HCT116 (cell line): ENCODE data around the gene EPB41L5. TPM values are rescaled to one million over a fixed set of nuclear protein-coding genes. Genes with fewer than 3 reads are reported as not detected.

Source experiments
- ATAC-seq: fragments of 200-7000 bp; cut with Tn5 transposase; 2 replicates; pipeline ENCODE4 v1.9.1; 2020; ENCODE audit warnings: mild to moderate bottlenecking, moderate library complexity
- BruUV-seq: library from RNA; stranded (reverse); fragments of 400-500 nt; replicated peaks from 2 replicates; lab custom pipeline; 2021; lab: Mats Ljungman, UMichigan
- CTCF ChIA-PET: fragments of 300-600 bp; sonication (Branson Sonifier 250); formaldehyde crosslinking; loops from one replicate; lab custom pipeline; 2021; ENCODE audit warnings: antibody characterized with exemption; lab: Charles Lee
- POLR2A ChIA-PET: fragments of 300-600, 350-600 bp; sonication (Branson Sonifier 250); formaldehyde crosslinking; loops from one replicate; lab custom pipeline; 2021; ENCODE audit warnings: antibody characterized with exemption; lab: Charles Lee
- RAD21 ChIA-PET, 2 experiments: fragments of 300-600 bp; sonication (Branson Sonifier 250); formaldehyde crosslinking; loops; one replicate each; lab custom pipeline; 2023; ENCODE audit warnings: low total read pairs in 2 of 2; ENCODE audit not compliant: uncharacterized antibody in 2 of 2, unreplicated experiment in 2 of 2, low non-redundant PET in 1 of 2; lab: Charles Lee
- DNase-seq: peaks from one replicate; pipeline ENCODE4 v3.0.0-alpha.2; 2010; ENCODE audit warnings: low read depth, low spot score
- H2AFZ ChIP-seq: fragments of 200-600 bp; shearing (Covaris generic), sonication (generic); 2 replicates; pipeline ENCODE4 v1.6.1; 2017; ENCODE audit warnings: low read depth, mixed run types, mixed read lengths, antibody characterized with exemption, low read length; ENCODE audit not compliant: poor library complexity, severe bottlenecking
- H3K27ac ChIP-seq: 2 replicates; pipeline ENCODE4 v1.5.1; 2012; ENCODE audit warnings: low read depth, low read length
- H3K27me3 ChIP-seq: fragments of 200-600 bp; sonication (generic); 2 replicates; pipeline ENCODE4 v1.6.1; 2016; ENCODE audit warnings: mixed run types, low read length, mixed read lengths; ENCODE audit not compliant: insufficient read depth
- H3K36me3 ChIP-seq, 2 experiments: fragments of 200-500 bp in 1 of 2; fragments of 200-600 bp in 1 of 2; sonication (Bioruptor generic) in 1 of 2; sonication (generic) in 1 of 2; 2 replicates each; pipeline versions ENCODE4 v1.5.1 to v1.6.1; 2014 to 2016; ENCODE audit warnings: low read length in 2 of 2, inconsistent platforms in 1 of 2, mixed read lengths in 1 of 2, mixed run types in 1 of 2; ENCODE audit not compliant: insufficient read depth in 2 of 2, control insufficient read depth in 1 of 2
- H3K4me1 ChIP-seq, 2 experiments: fragments of 200-600 bp in 1 of 2; sonication (generic) in 1 of 2; 2 replicates each; pipeline versions ENCODE4 v1.5.1 to v1.6.1; 2012 to 2017; ENCODE audit warnings: low read length in 2 of 2, inconsistent platforms in 1 of 2, mild to moderate bottlenecking in 1 of 2, mixed read lengths in 1 of 2, mixed run types in 1 of 2, moderate library complexity in 1 of 2; ENCODE audit not compliant: insufficient read depth in 2 of 2, control insufficient read depth in 1 of 2
- H3K4me2 ChIP-seq: fragments of 200-600 bp; sonication (generic); 2 replicates; pipeline ENCODE4 v1.6.1; 2017; ENCODE audit warnings: mixed run types, low read length, mixed read lengths
- H3K4me3 ChIP-seq, 2 experiments: fragments of 200-600 bp in 1 of 2; sonication (generic) in 1 of 2; replicated peaks in 1 of 2; 2 replicates each; pipeline ENCODE4 v1.5.1; 2011 to 2016; ENCODE audit warnings: low read length in 2 of 2, control low read depth in 1 of 2, low read depth in 1 of 2, mild to moderate bottlenecking in 1 of 2, mixed read lengths in 1 of 2, mixed run types in 1 of 2
- H3K79me2 ChIP-seq: fragments of 200-600 bp; sonication (generic); 2 replicates; pipeline ENCODE4 v1.6.1; 2017; ENCODE audit warnings: mild to moderate bottlenecking, mixed run types, low read length, moderate library complexity, mixed read lengths; ENCODE audit not compliant: insufficient read depth
- H3K9ac ChIP-seq: fragments of 200-600 bp; sonication (generic); 2 replicates; pipeline ENCODE4 v1.6.1; 2016; ENCODE audit warnings: low read length, mixed read lengths
- H3K9me2 ChIP-seq: fragments of 200-600 bp; sonication (generic), shearing (Covaris generic); 2 replicates; pipeline ENCODE4 v1.6.1; 2017; ENCODE audit warnings: mixed run types, mild to moderate bottlenecking, moderate library complexity; ENCODE audit not compliant: insufficient read depth
- H3K9me3 ChIP-seq, 2 experiments: fragments of 200-500 bp in 1 of 2; fragments of 200-600 bp in 1 of 2; sonication (Bioruptor generic) in 1 of 2; sonication (generic) in 1 of 2; 2 replicates each; pipeline ENCODE4 v1.6.1; 2014 to 2017; ENCODE audit warnings: low read length in 2 of 2, mixed read lengths in 2 of 2, inconsistent platforms in 1 of 2, low read depth in 1 of 2, mild to moderate bottlenecking in 1 of 2, mixed run types in 1 of 2, moderate library complexity in 1 of 2; ENCODE audit not compliant: control insufficient read depth in 1 of 2, insufficient read depth in 1 of 2
- H4K20me1 ChIP-seq: fragments of 200-600 bp; sonication (generic), shearing (Covaris generic); 2 replicates; pipeline ENCODE4 v1.6.1; 2017; ENCODE audit warnings: mixed run types, mild to moderate bottlenecking, moderate library complexity; ENCODE audit not compliant: insufficient read depth
- CTCF ChIP-seq, 3 experiments: fragments of 200-600 bp in 1 of 3; sonication (generic) in 1 of 3; IDR thresholded peaks in 2 of 3; conservative IDR thresholded peaks in 1 of 3; 2 replicates each; pipeline ENCODE4 v1.5.1; 2012 to 2017; ENCODE audit warnings: low read depth in 2 of 3, low read length in 2 of 3, antibody characterized with exemption in 1 of 3, borderline replicate concordance in 1 of 3, control low read depth in 1 of 3, mild to moderate bottlenecking in 1 of 3, mixed read lengths in 1 of 3, mixed run types in 1 of 3, moderate library complexity in 1 of 3; ENCODE audit not compliant: insufficient read depth in 1 of 3
- EGR1 ChIP-seq: IDR thresholded peaks from 2 replicates; pipeline ENCODE4 v1.6.1; 2012; ENCODE audit warnings: low read depth
- EZH2phosphoT487 ChIP-seq: fragments of 200-600 bp; IDR thresholded peaks from 2 replicates; pipeline ENCODE4 v1.6.1; 2018; ENCODE audit warnings: antibody characterized with exemption, borderline replicate concordance
- FOSL1 ChIP-seq: IDR thresholded peaks from 2 replicates; pipeline ENCODE4 v1.6.1; 2012; ENCODE audit warnings: low read depth
- POLR2AphosphoS5 ChIP-seq: IDR thresholded peaks from 2 replicates; pipeline ENCODE4 v1.6.1; 2011; ENCODE audit warnings: mild to moderate bottlenecking, low read depth, low read length, moderate library complexity
- SIN3A ChIP-seq: IDR thresholded peaks from 2 replicates; pipeline ENCODE4 v1.6.1; 2012; ENCODE audit warnings: low read depth
- SP1 ChIP-seq: IDR thresholded peaks from 2 replicates; pipeline ENCODE4 v1.6.1; 2012; ENCODE audit warnings: low read depth
- SRF ChIP-seq: IDR thresholded peaks from 2 replicates; pipeline ENCODE4 v1.6.1; 2012; ENCODE audit warnings: low read depth
- TCF7L2 ChIP-seq: IDR thresholded peaks from 2 replicates; pipeline ENCODE4 v1.7.0; 2011; ENCODE audit warnings: borderline replicate concordance, inconsistent platforms; ENCODE audit not compliant: insufficient read depth, insufficient read length; ENCODE audit errors: extremely low read depth
- YY1 ChIP-seq: IDR thresholded peaks from 2 replicates; pipeline ENCODE4 v1.6.1; 2011; ENCODE audit warnings: low read length, low read depth, moderate library complexity, mild to moderate bottlenecking; ENCODE audit not compliant: insufficient replicate concordance; ENCODE audit errors: extremely low read depth
- ZBTB33 ChIP-seq: IDR thresholded peaks from 2 replicates; pipeline ENCODE4 v1.6.1; 2011; ENCODE audit warnings: mild to moderate bottlenecking, low read length, moderate library complexity; ENCODE audit not compliant: insufficient replicate concordance; ENCODE audit errors: extremely low read depth
- ZFX ChIP-seq: fragments of 450-650 bp; IDR thresholded peaks from 2 replicates; pipeline ENCODE4 v1.6.1; 2017
- ZNF274 ChIP-seq: fragments of 200-500 bp; sonication (Bioruptor generic); IDR thresholded peaks from 2 replicates; pipeline ENCODE4 v1.6.1; 2014; ENCODE audit warnings: mild to moderate bottlenecking, low read depth, low read length, inconsistent platforms
- intact Hi-C: fragments of 100-400 bp; cut with micrococcal nuclease; formaldehyde crosslinking; loops from 2 replicates; pipeline ENCODE4 v1.10.0; 2022
- total RNA-seq: library from RNA; stranded (reverse); gene quantifications from one replicate; pipeline ENCODE4 v1.2.1, GENCODE V29; 2021; ENCODE audit not compliant: unreplicated experiment

The EPB41L5 gene
- total RNA-seq, 1 experiment from 2014 or later = 14.7 TPM

GRCh38 chr2:120132190-120132589 lies 119.3 kb downstream of the EPB41L5 start:
- RAD21 ChIA-PET = no interaction called here
- H4K20me1 ChIP-seq = no peaks in the 10 kb centered on the region
- H3K9me3 ChIP-seq = no peaks in the 10 kb centered on the region
- no peaks in the 10 kb centered on the region for H3K9me2 ChIP-seq
- no peak overlapping the region for H3K4me2 ChIP-seq
- no peak overlapping the region for H3K9ac ChIP-seq
- no peak for ATAC-seq
- H3K27me3 ChIP-seq = no peaks in the 10 kb centered on the region
- H3K27ac ChIP-seq = no peak overlapping the region
- peaks cover 0 to 16% of the 10 kb centered on the region in 2 experiments; a peak in 2 of 4 replicates for H3K4me1 ChIP-seq
- POLR2A ChIA-PET = no interaction called here
- no TSS peak for BruUV-seq
- H3K36me3 ChIP-seq = no peaks in the 10 kb centered on the region
- no peaks in the 10 kb centered on the region for H3K79me2 ChIP-seq
- no peak overlapping the region for H2AFZ ChIP-seq
- intact Hi-C loops = no loop called here
- no peak for DNase-seq
- CTCF ChIA-PET = interaction anchor here (1.0 kb wide), 1 partner anchor 9 kb away, joined by 3 read pairs; no protein-coding TSS in a partner anchor
- H3K4me3 ChIP-seq = no peak overlapping the region
- TF ChIP-seq SRF (no peak), SP1 (no peak), FOSL1 (no peak), POLR2AphosphoS5 (no peak), CTCF (IDR thresholded peaks at IDR 0.05 in 2 of 3, conservative IDR thresholded peaks at IDR 0.05 in 1 of 3; ENCODE audit: borderline replicate concordance in 1 of 3, insufficient read depth in 1 of 3, low read depth in 2 of 3, low read length in 2 of 3) (no peak)
- TF ChIP-seq, all 23 proteins: peak for 0

- H3K9me2 ChIP-seq = no peaks in the 10 kb centered on the region
- H3K9ac ChIP-seq = no peak overlapping the region
- CTCF ChIA-PET = interaction anchor here (1.0 kb wide), 1 partner anchor 9 kb away, joined by 3 read pairs; no protein-coding TSS in a partner anchor
- intact Hi-C loops = no loop called here
- TF ChIP-seq ZNF274 (no peak), TCF7L2 (no peak), SRF (no peak), ZBTB33 (no peak), SP1 (no peak), EZH2phosphoT487 (no peak), YY1 (no peak), ZFX (no peak), EGR1 (no peak), SIN3A (no peak)
- TF ChIP-seq, all 23 proteins: peak for 0
- H3K4me3 ChIP-seq = no peak overlapping the region
- no peak overlapping the region for H3K4me2 ChIP-seq
- no peaks in the 10 kb centered on the region for H3K27me3 ChIP-seq
- ATAC-seq (no peak), DNase-seq (no peak)
- no peaks in the 10 kb centered on the region for H4K20me1 ChIP-seq
- BruUV-seq = no TSS peak
- ChIA-PET RAD21 (no interaction called here), POLR2A (no interaction called here)
- no peaks in the 10 kb centered on the region for H3K79me2 ChIP-seq
- peaks cover 0 to 16% of the 10 kb centered on the region in 2 experiments; a peak in 2 of 4 replicates for H3K4me1 ChIP-seq
- H3K36me3 ChIP-seq = no peaks in the 10 kb centered on the region
- no peak overlapping the region for H3K27ac ChIP-seq
- H2AFZ ChIP-seq = no peak overlapping the region
- H3K9me3 ChIP-seq = no peaks in the 10 kb centered on the region
Observed at GRCh38 chr2:120132691-120133090, 119.8 kb downstream of the EPB41L5 start.
